ENCODE data around the gene IL17REL.
A peak's percentile ranks its signal among the peaks of the same experiment; 100 is the strongest.

IL17REL gene

DNA sequence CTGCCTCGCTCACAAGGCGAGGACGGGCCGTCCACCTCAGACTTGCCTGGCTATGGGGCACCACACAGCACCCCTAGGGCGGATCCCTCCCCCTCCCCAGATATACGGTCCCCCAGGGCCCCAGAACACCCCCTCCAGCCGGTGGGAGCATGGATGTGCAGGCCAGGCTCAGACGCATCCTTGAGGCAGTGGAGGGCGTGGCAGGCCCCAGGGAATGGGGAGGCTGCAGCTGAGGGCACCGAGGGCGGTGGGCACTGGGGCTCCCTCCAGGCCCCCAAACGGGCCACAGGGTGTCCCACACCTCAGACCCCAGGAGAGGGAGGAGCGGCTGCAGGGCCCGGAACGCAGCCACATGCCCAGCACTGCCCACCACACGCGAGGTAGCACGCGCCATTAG is 33.5 kb upstream of the IL17REL start:
- no peak for DNase-seq

DNA sequence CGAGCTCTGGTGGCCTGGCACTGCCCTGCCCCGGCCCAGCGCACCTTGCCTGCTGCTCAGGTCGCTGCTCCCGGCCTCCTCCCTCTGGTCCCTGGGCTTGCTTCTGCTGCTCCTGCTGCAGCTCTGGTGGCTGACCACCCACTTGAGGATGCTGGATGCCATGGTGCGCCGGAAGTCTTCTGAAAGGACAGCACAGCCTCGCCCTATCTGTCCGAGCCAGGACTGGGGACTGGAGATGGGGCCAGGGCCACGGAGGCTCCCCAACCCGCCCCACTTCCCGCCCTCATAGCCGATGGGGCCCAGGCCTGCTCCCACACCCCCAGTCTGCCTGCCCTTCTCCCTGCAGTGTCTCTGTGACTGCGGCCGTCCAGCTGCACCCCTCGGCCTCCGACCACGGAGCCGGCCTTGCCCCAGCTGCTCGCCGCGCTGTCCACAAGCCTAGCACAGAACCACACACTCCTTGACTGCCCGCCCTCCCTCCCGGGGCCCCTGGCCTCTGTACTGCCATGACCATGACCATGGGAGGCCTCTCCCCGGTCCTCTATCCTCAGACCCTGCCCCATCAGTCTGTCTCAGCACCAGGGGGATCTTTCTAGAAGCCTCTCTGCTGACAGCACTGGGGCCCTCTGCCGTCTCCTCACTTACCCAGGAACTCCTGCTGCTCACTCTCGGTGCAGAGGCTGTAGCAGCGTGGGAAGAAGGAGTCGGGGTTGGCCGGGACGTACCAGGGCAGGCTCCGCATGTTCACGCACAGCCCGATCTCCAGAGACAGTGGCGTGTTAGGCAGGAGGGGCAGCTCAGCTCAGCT is 32.9 kb upstream of the IL17REL start:
- no peak for DNase-seq

DNA sequence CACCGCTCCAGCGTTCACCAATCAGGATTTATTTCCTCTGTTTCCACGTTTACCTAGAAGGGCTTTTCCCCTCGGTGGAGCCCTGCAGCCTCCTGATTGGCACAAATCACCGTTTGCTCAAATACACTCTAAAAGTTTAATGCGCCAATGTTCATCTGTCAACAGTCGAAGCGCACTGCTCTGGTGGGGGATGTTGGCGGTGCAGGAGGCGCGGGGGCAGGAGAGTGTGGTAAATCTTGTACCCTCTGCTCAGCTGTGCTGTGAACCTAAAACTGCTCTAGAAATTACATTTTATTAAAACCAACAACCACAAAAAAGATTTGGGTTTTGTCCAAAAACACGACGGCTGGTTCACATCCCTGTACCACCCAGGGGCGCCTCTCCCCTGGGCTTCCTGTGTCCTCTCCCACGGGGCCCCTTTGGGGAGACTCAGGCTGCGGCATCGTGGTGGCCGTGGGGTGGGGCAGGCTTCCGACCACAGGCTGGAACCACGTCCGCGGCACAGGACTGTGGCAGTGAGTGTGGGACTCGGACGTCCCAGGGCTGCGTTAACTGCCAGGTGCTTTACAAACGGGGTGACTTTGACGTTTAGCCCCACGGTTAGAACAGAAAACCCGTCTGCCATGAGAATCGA is 32.0 kb upstream of the IL17REL start:
- no peak for DNase-seq

DNA sequence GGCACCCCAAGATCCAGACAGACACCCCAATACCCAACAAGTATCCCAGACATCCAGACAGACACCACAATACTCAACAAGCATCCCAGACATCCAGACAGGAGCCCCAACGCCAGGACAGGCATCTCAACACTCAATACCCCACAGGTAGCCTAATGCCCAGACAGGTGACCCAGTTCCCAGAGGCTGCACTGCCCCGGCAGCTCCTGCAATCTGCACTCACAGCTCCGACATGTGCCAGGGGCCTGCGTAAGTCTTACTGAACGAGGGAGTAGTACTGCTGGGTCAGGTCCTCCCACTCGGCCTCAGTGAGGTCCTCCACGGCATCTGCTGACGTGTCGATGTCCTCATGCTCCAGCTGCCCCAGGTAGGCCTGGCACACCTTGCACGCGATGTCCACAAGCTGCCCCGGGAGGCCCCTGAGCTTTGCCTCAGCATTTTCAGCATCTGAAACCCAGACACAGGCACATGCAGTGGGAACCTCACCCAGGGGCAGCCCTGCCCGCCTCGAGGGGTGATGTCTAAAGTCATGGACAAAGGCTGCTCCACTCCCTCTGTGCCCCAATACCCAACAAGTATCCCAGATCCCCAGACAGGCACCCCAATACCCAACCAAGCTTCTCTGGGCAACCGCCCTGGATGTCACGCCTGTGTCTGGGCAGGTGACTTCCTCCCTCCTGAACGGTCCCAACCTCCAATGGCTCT is 28.9 kb upstream of the IL17REL start:
- DNase-seq: no peak

DNA sequence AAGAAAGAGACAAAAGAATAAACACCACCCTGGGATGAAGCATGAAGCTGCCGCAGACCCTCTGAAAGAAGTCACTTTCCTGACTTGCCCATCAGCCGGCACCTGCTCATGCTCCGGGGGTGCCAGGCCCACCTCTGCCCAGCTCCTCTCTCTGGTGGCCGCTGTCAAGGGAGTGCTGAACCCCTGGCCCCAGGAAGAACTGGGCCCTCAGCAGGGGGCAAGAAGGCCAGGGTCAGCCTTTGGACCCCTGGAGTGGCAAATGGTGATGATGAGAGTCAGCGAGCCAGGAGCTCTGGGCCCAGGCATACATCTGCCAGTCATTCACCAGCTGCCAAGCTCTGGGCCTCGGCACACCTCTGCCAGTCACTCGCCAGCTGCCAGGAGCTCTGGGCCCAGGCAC is 28.2 kb upstream of the IL17REL start:
- DNase-seq: no peak

DNA sequence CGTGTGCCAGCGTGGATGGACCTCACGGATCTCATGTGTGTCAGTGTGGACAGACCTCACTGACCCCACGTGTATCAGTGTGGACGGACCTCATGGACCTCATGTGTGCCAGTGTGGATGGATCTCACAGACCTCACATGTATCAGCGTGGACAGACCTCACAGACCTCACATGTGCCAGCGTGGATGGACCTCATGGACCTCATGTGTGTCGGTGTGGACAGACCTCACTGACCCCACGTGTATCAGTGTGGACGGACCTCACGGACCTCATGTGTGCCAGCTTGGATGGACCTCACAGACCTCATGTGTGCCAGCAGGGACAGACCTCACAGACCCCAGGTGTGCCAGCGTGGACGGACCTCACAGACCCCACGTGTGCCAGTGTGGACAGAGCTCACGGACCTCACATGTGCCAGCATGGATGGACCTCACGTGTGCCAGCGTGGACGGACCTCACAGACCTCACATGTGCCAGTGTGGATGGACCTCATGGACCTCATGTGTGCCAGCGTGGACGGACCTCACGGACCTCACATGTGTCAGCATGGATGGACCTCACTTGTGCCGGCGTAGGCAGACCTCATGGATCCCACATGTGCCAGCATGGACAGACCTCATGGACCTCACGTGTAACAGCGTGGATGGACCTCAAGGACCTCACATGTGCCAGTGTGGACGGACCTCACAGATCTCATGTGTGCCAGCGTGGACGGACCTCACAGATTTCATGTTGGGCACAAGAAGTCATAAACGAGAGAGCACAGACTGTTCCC is 27.3 kb upstream of the IL17REL start:
- no peak for DNase-seq

DNA sequence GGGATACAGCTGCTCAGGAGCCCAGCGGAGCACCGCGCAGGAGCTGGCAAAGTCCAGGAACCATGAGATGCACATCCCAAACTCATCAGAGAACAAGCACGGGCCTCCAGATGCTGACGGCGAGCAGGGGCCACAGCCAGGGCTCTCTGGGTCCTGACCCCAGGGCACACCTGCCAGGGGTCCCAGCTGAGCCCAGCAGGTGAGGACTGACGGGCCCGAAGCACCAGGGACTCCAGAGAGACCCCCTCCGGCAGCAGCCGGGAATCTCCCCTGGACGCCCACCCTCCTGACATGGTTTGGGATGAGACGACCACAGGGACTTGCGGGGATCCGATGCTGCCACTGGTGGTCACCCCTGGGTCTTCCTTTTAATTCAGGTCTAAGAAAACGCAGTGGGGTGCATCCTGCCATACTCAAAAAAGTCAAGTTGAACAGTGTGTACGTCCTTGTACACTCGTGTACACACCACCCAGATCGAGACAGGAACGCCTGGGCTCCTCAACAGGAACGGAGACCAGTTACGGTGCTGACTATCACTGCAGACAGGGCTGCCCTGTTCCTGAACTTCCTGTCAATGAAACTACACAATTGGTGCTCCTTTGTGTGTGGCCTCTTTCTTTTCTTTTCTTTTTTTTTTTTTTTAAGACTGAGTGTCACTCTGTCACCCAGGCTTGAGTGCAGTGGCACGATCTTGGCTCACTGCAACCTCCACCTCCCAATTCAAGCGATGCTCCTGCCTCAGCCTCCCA is 23.6 kb upstream of the IL17REL start:
- no peak for DNase-seq

DNA sequence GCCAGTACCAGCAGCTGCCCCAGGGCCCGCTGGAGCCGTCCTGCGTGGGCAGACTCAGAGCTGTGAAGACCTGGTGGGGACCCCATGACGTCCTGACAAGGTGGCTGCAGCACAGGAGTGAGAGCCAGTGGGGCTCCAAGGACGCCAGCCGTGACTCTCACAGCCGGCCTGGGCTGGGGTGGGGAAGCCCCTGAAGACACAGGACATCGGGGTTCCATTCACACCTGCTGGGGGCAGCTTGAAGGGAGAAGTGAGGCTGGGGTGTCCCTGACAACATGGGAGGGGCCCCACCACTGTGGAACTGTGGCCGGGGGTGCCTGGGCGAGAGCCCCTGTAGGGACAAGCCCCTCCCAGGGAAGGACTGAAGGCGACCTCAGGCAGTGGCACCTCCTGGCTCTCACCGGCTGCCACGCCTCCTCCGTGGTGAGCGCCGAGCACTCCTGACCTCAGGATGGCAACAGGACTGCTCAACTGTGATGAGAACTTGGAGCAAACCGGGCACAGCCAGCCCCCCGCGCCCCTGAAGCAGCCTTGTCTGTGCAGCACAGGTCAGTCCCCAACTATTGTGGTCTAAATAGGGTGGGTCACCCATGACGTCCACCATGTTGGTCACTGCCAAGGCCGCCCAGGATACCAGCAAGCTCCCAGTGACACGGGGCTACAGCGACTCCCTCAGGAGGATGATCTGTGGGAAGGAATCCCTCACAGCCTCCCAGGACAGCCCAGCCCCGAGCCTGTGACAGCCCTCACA is 22.7 kb upstream of the IL17REL start:
- DNase-seq: no peak

DNA sequence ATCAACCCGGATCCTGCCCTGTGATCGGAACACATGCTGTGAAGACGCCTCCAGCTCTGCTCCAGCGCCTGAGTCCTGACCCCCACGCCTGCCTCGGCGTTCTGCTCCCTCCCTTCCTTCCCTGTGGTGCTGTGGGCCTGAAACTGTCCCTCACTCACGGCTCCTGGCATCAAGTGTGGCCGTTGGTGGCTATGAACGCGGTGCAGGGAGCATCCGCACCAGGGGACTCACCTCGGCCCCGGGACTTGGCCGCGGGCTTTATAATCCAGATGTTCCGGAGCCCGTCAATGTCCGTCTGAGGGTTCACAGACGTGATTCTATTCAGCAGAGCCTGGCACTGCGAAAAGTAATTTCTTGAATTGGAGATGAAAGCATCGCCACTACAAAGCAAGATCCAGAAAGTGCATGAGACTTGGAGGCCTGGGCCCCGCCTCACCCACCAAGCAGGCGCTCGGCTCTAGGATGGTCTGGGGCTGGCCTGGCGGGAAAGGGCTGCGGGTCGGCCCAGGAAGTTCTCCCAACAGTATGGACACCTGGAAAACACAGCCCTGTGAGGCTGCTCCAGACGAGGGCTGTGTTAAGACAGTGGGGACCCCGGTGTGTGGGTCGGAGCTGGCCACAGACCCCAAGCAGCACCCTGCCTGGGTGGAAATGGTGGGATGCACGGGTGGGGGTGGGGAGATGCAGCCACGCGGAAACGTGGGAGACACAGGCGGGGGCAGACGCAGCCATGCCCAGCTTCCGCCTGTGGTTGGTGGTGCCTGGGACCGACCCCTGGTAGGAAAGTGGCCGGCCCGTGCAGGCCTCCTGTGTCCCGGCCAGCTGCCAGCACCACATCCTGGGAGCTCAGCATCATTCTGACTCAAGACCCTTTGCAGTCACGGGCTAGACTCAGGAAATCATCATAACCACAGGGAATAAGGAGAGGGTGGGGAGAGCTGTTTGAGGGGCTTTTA is 21.8 kb upstream of the IL17REL start:
- peak in 1 of 2 donors; percentile 34 for DNase-seq

DNA sequence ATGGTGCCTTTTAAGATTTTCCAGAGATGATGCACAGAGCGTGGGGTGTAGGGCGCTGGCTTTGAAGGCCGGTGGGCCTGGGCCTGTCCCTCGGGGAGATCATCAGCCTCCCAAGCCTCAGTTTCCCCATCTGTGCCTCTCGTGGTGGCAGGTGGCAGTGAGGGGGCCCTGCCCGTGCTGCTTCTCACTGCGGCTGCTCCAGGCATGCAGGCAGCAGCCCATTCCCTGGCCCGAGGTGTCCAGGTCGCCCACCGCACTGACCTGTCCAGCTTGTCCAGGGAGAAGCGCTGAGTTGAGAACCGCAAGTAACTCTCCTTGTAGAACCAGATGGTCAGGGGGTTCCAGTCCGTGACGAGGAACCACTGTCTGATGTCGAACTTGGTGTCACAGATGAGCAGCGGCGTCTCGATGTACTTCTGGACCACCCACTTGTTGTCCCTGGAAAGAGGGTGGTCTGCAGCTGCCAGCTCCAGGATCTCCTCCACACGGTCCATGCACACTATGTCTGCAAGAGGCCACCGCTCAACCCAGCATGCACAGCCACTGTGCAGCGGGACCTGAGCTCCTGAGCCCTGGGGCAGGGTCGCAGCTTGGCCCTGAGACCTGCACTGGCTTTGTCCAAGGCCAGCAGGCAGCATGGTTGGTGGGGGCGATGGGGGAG is 20.5 kb upstream of the IL17REL start:
- no peak for DNase-seq

DNA sequence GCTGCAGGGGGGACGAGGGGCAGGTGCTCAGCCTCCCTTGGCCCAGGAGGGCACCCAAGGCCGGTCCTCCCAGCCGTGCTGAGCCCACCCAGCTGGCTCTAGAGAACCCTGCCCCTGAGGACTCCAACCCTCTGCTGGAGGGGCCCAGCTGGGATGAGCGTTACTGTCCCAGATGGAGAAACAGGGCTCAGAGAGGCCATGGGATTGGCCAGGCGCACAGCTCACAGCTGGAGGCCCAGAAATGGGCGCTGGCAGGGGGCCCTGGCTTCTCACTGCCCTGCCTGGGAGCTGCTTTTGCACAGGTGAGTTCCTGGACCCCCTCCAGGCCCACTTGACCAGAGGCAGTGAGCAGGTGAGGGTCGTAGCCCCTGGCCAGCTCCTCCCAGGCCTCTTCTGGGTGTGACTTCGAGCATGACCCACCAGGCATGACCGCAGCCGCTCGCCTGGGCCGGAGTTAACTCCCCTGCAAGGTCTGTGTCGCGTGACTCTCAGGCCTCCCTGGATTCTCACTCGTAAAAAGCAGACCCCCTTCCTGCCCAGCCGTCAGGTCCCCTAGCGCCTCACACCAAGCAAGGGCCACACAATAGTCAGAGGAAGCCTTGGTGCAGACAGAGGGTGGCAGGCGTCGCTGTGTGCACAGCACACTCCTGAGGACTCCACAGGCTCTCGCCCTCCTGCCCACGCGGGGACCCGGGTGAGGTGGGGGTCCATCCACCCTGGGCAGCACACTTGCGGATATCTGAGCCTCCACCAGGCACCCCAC is 19.7 kb upstream of the IL17REL start:
- no peak for DNase-seq

DNA sequence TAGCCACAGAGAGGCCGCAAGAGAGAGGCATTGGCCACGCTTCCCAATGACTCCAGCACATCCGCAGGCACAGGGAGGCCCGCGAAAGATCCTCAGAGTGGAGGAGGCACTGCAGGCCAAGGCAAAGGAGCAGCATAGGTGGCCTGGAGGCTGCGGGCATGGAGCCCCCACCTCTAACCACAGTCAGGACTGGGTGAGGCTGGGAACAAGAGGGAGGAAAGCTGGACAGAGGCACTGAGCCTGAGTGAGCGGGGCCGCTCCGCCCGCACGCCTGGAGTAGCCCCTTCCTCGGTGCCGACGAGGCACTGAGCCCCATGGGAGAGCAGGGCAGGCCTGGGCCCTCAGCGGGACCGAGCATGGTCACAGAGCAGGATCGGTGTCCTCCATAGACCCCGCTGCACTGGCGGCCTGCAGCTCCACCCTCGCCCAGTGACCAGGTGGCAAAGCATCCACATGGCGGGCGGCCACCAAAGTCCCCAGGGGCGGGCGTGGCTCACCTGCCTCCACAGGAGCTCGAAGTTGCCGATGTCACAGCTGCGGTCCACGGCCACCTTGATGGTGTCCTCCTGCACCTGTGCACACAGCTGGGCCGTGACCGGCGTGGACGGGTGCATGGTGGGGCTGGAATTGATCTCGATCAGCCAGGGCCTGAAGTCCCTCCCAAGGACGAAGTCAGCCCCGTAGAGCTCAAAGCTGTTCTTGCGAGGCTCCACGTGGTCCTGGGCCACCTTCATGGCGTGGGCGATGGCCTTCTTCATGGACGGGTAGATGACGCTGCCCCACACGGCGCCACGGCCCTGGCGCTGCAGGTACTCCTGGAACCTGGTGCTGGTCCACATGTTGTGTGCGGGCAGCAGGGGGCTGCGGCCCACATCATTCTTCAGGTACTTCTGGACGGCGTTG is 18.9 kb upstream of the IL17REL start:
- DNase-seq: no peak

DNA sequence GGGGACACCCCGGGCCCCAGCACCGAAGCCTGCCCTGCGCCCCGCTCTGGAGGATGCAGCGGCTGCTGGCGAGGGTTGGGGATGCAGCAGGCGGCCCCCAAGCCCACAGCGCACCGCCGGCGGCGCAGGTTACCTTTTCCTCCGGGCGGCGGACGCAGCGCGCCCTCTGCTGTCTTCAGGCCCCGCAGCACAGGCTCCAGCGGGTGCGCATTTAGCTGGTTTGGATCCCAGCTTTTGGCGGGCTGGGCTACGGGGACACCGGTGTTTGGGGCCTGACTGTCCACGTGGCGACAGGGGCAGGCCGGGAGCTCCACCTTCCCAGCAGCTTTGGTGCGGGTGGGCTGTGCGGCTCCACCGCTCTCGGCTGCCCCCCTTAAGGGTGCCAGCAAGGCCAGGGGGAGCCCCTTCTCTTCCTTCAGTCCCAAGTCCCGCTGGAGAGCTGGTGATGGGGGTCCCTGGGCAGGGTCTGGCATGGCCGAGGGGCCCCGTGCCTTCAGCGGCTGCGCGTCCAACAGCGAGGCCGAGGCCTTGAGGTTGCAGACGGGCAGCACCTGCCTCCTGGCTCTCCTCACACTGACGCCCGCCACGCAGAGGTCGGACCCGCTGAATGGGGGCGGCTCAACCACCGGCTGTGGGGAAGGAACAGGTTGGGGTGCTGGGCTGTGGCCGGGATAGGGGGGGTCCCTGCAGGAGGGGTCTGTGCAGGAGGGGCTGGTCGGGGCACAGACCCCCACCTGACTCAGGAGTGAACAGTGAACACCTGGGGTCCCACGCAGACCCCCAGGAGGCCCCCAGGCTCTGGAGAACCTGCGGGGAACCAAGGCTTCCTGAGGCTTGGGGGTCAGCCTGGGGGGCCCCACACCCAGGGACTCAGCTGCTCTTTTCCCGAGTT is 18.0 kb upstream of the IL17REL start:
- DNase-seq: peak; percentile 66 to 72

DNA sequence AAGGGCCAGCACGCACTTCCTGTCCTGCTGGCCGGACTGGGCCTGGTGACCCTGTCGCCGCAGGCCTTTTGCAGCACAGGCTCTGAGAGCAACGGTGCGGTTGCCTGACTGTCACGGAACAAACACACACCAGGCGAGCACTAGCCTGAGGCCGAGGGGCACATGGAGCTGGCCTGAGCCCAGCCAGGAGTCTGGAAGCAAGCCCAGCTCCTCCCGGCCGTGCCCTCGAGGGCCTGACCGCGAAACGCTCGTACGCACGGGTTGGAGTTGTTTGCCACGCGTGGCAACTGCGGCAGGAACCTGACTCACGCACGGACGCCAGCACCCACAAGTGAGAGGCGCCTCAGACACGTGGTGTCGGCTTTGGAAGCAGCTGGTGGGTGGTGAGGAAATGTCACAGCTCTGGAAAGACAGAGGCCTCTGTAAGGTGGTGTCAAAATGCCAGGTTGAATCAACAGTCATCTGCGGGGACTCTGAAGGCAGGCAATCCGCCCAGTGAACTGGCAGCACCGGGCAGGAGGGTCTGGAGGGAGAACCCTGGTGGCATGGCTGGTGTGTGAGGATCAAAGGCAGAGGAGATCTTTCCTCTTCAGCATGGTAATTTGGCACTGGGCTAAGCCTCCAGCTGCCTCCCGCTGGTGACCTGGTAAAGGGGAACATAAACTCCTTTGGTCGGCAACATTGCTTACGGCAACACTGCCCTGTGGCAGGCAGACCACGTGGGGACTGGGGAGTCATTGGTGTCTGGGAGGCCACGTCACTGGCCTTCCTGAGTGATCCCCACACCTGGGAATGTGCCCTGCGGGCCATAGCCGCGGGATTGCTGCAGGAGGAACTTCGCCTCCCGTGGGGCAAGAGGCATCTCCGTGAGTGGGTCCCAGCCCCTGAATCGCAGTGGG is 15.3 kb upstream of the IL17REL start:
- peak; percentile 22 to 61 for DNase-seq

DNA sequence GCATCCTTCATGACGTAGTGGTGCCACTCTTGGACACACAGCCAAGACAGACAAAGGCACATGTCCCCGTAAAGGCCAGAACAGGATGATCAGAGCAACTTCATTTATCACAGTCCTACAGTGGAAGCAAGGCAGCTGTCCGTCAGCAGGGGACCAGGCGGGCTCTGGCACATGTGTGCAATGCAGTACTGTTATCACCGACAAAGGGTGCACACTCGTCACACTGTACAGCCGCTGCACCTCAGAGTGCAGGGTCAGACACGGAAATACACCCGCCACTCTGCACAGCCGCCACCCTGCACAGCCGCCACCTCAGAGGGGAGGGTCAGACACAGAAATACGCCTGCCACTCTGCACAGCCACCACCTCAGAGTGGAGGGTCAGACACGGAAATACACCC is 13.4 kb upstream of the IL17REL start:
- no peak for DNase-seq
